GM12872 (cell line): ENCODE data around the gene EXOC3.

ENCODE experiments used
- CTCF ChIP-seq: IDR thresholded peaks from 3 replicates; pipeline ENCODE4 v1.5.1; 2011; ENCODE audit warnings: low read depth, mild to moderate bottlenecking, low read length, moderate library complexity; ENCODE audit not compliant: insufficient read depth

Gene EXOC3

GRCh38 chr5:426392-426976, 16.5 kb upstream of the EXOC3 start:
- TF ChIP-seq CTCF: no peak

DNA sequence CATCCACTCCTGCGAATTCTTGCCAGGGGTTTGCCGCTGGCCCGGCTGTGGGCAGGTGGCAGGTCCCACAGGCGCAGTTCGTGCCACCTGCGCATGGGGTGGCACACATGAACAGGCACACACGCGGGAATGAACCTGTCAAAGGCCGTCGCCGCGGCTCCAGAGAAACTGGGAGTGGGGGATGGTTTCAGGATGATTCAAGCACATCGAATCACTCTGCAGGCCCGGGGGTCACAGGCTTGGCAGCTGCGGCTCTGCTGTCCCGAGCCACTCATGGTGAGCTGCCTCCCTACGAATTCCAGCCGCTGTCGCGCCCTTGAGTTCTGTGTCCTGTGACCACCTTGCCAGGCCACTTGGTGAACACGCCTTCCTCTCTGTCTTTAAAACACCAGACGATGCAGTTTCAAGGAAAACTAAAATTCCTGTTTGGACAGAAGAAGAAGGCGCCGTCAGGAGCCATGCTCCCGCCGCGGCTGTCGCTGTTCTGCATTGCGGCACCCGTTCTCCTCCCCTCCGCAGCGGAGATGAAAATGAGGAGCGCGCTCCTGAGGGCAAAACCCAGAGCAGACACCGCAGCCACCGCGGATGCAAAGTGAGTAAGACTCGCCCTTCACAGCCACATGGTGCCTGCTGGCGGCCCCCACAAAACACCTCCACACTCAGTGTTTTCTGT, 15.4 kb upstream of the EXOC3 start:
- TF ChIP-seq CTCF: no peak

DNA sequence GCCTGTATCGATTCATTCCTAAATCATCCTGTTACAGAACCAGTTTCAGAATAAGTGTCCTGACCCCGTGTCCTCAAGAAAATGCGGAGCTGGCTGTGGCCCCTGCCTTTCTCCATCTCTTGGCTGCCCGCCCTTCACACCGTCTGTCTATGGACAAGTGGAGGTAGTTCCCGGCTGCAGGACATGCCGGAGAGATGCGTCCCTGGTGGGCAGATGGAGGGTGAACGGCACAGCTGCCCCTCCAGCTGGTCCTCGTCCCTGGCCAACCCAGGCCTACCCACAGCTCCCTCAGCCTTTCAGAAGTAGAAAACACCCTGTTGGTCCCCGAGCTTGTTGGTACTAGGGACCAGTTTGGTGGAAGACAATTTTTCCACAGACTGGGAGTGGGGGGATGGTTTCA, 14.8 kb upstream of the EXOC3 start:
- TF ChIP-seq CTCF: no peak

GRCh38 chr5:428754-429452, 14.1 kb upstream of the EXOC3 start:
- TF ChIP-seq CTCF: no peak

- TF ChIP-seq CTCF: no peak
Measured at GRCh38 chr5:429453-430188, 13.4 kb upstream of the EXOC3 start.

DNA sequence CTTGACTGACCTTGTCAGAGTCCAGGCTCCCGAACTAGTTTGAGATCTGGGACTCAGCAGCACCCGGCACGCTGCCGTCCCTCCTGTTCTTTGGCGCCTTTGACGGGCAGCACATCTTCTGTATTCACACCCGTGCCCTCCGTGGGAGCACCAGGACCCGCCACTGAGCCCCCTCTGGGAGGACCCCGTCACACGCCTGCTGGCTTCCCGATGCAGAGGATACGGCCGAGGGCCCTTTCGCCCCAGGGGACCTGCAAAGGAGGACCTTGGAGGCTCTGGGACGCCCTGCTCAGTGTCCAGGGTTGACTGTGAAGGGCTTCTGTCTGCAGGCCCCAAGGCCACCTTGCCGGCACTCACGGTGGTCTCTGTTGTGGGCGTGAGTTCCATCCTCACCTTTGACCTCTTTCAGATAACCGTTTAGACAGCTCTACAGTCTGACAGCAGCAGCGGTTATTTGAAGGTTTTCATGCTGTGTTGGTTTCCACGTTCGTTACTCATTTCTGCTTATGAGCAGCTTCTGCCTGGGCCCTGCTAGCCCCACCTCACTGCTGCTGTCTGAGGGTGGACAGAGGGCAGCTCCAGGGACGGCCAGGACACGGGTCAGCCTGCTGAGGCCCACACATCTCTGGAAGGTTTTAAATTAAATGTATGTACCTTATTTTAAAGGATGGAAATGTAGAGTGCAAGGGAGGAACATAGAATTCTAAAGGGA, 12.6 kb upstream of the EXOC3 start:
- no peak for TF ChIP-seq CTCF
